Ovary (tissue), 9 donors: Measurements from ENCODE around the gene MMP1. TPM values are rescaled to one million over a fixed set of nuclear protein-coding genes. Genes with fewer than 3 reads are reported as not detected.

Experiments used
- DNase-seq, 5 donors: peaks; one replicate each; pipeline ENCODE4 v3.0.0-alpha.2; 2019 to 2020
- H3K27ac ChIP-seq, 2 donors: fragments of 200-600 bp; one replicate each; pipeline versions ENCODE4 v1.5.1 to v1.8.0; 2019 to 2022
- H3K27me3 ChIP-seq: fragments of 200-600 bp; one replicate; pipeline ENCODE4 v1.8.0; 2022
- H3K36me3 ChIP-seq: fragments of 200-600 bp; sonication (generic); one replicate; pipeline ENCODE4 v1.5.1; 2019
- H3K4me1 ChIP-seq: one replicate; pipeline ENCODE4 v1.8.1; 2013; ENCODE audit warnings: mild to moderate bottlenecking, moderate library complexity; ENCODE audit not compliant: insufficient read depth
- H3K4me3 ChIP-seq: fragments of 200-600 bp; sonication (generic); one replicate; pipeline ENCODE4 v1.5.1; 2017
- H3K9me3 ChIP-seq, 2 donors: fragments of 200-600 bp in 1 of 2; sonication (generic) in 1 of 2; one replicate each; pipeline versions ENCODE4 v1.5.1 to v1.8.1; 2013 to 2019; ENCODE audit warnings: mild to moderate bottlenecking in 1 of 2, moderate library complexity in 1 of 2
- EP300 ChIP-seq: sonication (generic); formaldehyde crosslinking; IDR thresholded peaks from one replicate; pipeline ENCODE4 v1.6.1; 2017; ENCODE audit warnings: antibody characterized with exemption
- POLR2A ChIP-seq: fragments of 450-650 bp; IDR thresholded peaks from one replicate; pipeline ENCODE4 v1.6.1; 2017; ENCODE audit warnings: antibody characterized with exemption, mild to moderate bottlenecking, moderate library complexity
- WGBS, 3 donors: extraction: QIAGEN DNeasy Blood & Tissue Kit in 1 of 3; methylation state at CpG; one replicate each; pipeline versions ENCODE4 v1.1.5 to v1.1.7; 2013 to 2017; 5-methylcytosine and 5-hydroxymethylcytosine counted together
- intact Hi-C, 4 donors: fragments of 100-400 bp; cut with DNase I; formaldehyde crosslinking; loops; one replicate each; pipeline versions ENCODE4 v1.11.0 to v1.15.1; 2022 to 2023
- polyA plus RNA-seq, 2 donors: library from polyadenylated mRNA; stranded (reverse); fragments of 200-250 nt in 1 of 2; fragments of 350-450 nt in 1 of 2; fragmentation: Illumina TruSeq in 1 of 2; extraction: RNeasy Lipid Tissue Mini Kit (QIAGEN cat#74804) in 1 of 2; gene quantifications; one replicate each; pipeline ENCODE4 v1.2.3, GENCODE V29; 2013 to 2014
- total RNA-seq, 7 donors: library from RNA; depleted of rRNA in 2 of 7; stranded (reverse); fragments of >200 nt in 2 of 7; fragmentation: NEBNext Ultra II Directional in 3 of 7; extraction: Animal tissue kit (Norgen Biotek cat#: 25700) in 3 of 7; gene quantifications; one replicate each; pipeline versions ENCODE4 v1.1.0 to v1.2.4, GENCODE V29; 2016 to 2023
- TF ChIP-seq, protein P1 (sequence below), 3 donors: fragments of 450-650 bp in 2 of 3; fragments of 200-600 bp in 1 of 3; IDR thresholded peaks; one replicate each; pipeline versions ENCODE4 v1.5.1 to v1.8.0; 2016 to 2022; ENCODE audit warnings: antibody characterized with exemption in 3 of 3, mild to moderate bottlenecking in 1 of 3
- donor health status: DM: no; HTN: no; CAD: no; lungs with moderate emphysema.
- donor health status: DM: no; HTN: no; CAD: no.
- donor health status: Bipolar disorder and iron deficiency.
- donor health status: DM: yes; HTN: yes; CAD: no.
- donor health status: DM: no; HTN: no; CAD: no.
- donor health status: DM: yes; HTN: yes; CAD: no.

Gene MMP1
- total and polyA plus RNA-seq, 9 donors = 0.18 to 0.25 TPM; not detected in 7

DNA sequence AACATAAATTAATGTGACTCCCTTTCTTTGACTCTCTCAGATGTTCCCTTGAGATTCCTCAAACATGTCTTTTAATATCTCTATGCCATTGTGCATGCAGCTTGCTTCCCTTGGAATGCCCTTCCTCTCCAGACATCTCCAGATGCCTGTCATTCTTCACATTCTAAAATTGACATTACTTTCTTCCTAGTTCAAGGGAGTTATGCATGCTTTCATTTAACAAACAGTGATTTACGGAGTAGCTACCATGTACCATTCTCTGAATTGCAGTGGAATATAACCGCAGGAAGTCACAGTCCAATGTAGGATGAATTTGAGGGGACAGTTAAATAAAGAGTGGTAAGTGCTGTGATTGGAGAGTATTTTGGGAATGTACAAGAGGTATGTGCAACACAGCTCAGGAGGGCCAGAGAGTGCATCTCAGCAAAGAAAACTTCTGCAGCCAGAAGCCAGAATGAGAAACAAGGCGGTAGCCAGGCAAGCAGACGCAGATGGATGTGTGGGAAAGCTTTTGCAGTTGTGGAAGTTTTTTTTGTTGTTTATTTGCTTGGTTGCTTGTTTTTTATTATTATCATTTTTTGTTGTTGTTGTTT lies 36.2 kb downstream of the MMP1 start:
- 26 to 41% (median 28%) methylated on average over 4 of the region's 4 CpGs for WGBS, 3 donors
- TF ChIP-seq EP300 (no peak), POLR2A (no peak)
- TF ChIP-seq, protein P1, sequence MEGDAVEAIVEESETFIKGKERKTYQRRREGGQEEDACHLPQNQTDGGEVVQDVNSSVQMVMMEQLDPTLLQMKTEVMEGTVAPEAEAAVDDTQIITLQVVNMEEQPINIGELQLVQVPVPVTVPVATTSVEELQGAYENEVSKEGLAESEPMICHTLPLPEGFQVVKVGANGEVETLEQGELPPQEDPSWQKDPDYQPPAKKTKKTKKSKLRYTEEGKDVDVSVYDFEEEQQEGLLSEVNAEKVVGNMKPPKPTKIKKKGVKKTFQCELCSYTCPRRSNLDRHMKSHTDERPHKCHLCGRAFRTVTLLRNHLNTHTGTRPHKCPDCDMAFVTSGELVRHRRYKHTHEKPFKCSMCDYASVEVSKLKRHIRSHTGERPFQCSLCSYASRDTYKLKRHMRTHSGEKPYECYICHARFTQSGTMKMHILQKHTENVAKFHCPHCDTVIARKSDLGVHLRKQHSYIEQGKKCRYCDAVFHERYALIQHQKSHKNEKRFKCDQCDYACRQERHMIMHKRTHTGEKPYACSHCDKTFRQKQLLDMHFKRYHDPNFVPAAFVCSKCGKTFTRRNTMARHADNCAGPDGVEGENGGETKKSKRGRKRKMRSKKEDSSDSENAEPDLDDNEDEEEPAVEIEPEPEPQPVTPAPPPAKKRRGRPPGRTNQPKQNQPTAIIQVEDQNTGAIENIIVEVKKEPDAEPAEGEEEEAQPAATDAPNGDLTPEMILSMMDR (IDR thresholded peaks at IDR 0.05) = no peak
- DNase-seq = no peak
- H3K4me1 ChIP-seq = no peaks in the 10 kb centered on the region
- no peaks in the 10 kb centered on the region for H3K9me3 ChIP-seq
- H3K27me3 ChIP-seq = no peaks in the 10 kb centered on the region
- H3K27ac ChIP-seq = no peak overlapping the region
- H3K4me3 ChIP-seq = no peak overlapping the region
- H3K36me3 ChIP-seq = no peaks in the 10 kb centered on the region
- intact Hi-C loops = no loop called here

DNA sequence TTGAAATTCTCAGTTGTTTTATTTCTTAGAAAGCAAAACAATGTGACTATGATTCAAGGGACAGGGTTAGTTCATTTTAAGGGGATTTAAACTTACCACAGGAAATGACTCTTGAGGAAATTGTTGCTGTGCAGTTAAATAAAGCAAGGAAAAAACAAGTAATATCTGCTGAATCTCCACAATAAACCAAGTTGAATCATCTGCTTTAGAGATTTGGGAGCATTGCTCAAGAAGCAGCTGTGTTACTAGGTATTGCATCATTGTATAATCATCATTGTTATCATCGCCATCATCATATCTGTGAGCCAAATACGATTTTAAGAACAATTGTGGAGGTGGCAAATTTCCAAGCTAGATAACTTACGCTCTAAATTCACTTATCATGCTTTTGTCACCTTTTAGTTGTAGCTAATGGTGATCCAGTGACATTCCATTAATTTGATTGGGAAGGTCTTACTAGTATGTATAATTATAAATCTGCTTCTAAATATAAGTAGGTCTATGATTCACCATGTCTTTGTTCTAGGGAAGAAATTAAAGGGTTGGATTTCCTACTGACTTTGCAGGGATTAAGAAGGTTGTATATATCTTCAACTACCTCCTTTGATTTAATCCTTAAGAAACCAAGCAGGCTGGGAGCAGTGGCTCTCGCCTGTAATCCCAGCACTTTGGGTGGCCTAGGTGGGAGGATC lies 37.5 kb downstream of the MMP1 start:
- intact Hi-C loops = no loop called here
- TF ChIP-seq, protein P1 (IDR thresholded peaks at IDR 0.05) = no peak
- TF ChIP-seq EP300 (no peak), POLR2A (no peak)
- no peaks in the 10 kb centered on the region for H3K4me1 ChIP-seq
- no peak overlapping the region for H3K4me3 ChIP-seq
- no peak overlapping the region for H3K27ac ChIP-seq
- WGBS, 3 donors = 57 to 68% (median 62%) methylated on average over 4 of the region's 4 CpGs
- DNase-seq = no peak
- H3K27me3 ChIP-seq = no peaks in the 10 kb centered on the region
- H3K36me3 ChIP-seq = no peaks in the 10 kb centered on the region
- no peaks in the 10 kb centered on the region for H3K9me3 ChIP-seq

DNA sequence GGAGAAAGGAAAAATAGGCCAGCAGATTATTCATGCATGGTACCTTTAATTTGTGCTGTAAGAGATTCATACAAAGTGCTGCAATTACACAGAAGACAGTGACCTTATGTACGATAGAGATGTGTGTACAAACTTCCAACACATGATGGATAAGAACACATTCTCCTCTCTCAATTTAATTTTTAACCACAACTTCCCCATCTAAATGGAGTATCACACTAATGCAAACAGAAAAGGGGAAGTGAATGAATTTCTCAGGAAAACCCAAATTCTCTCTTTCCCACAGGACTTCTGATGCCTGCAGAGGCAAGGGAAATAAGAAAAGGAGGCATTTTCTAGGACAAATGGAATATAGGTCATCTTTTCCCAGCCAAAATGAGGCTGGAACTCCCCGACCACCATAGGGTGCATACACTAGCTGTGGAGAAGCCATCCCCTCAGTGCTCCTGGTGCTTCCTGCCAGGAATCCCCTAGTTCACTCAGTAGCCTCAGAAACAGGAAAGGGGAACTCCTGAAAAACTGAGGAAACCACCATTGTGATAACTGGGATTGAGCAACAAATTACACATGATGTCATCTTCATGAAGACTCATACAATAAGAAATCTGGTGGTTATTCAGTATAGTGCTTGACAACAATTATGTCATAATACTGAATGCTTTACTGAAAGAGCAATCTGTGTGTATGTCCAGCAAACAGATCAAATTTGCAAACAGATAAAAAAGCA lies 40.0 kb downstream of the MMP1 start:
- 60 to 73% (median 62%) methylated on average over 2 of the region's 2 CpGs for WGBS, 3 donors
- TF ChIP-seq, protein P1 (IDR thresholded peaks at IDR 0.05) = no peak
- TF ChIP-seq POLR2A = no peak
- intact Hi-C loops = no loop called here

DNA sequence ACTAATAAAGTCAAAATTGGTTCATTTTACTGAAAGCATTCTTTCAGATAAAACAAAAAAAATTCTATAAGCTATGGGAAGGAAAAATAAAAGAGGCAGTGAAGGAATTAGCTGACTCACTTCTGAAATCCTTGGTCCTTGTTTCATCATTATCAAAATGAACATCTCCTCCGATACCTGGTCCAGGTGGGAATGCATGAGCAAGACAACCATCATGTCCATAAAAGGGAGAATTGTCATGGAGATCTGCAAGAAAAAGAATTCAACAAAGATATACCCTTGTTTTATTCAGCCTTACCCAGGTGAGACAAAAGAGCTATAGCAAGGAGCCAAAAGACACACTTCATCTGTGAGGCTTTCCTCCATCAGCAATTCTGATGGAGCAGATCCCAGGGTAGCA lies 44.7 kb downstream of the MMP1 start:
- 82 to 95% (median 88%) methylated on average over 1 of the region's 1 CpG for WGBS, 3 donors

More for the DNA sequence above, 40.0 kb downstream of the MMP1 start:
- no peaks in the 10 kb centered on the region for H3K36me3 ChIP-seq
- no peaks in the 10 kb centered on the region for H3K9me3 ChIP-seq
- no peak overlapping the region for H3K4me3 ChIP-seq
- H3K27me3 ChIP-seq = no peaks in the 10 kb centered on the region
- no peak overlapping the region for H3K27ac ChIP-seq
- no peaks in the 10 kb centered on the region for H3K4me1 ChIP-seq
- DNase-seq = no peak

More for the DNA sequence above, 44.7 kb downstream of the MMP1 start:
- H3K4me1 ChIP-seq = no peaks in the 10 kb centered on the region
- no peaks in the 10 kb centered on the region for H3K27me3 ChIP-seq
- H3K36me3 ChIP-seq = no peaks in the 10 kb centered on the region
- no peak overlapping the region for H3K4me3 ChIP-seq
- no peak for DNase-seq
- TF ChIP-seq POLR2A (no peak), EP300 (no peak)
- TF ChIP-seq, protein P1 (IDR thresholded peaks at IDR 0.05) = no peak
- H3K9me3 ChIP-seq = no peaks in the 10 kb centered on the region
- H3K27ac ChIP-seq = no peak overlapping the region
- intact Hi-C loops = no loop called here
